ENCODE measurements around the gene LIME1.
"Not testable (repeated sequence)": the region's sequence is repeated elsewhere in the genome, so short reads cannot be mapped to it uniquely, and the experiment has no call there.

DNA sequence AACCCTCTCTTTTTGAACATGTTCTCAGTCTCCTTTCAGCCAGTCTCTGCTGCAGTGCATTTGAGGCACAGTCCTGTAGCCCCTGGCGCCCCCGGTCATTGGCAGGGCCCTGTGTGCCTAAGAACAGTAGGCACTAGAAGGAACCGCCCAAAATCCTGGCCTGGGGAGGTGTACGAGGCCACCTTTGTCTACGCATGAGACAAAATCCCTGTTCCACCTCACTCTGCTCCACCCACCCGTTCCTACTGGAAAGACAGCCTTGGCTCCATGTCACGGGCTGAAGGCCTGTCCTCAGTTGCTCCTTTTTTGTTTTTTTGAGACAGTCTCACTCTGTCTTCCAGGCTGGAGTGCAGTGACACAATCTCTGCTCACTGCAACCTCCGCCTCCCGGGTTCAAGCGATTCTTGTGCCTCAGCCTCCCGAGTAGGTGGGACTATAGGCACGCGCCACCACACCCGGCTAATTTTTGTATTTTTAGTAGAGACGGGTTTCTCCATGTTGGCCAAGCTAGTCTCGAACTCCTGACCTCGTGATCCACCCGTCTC, 6.2 kb upstream of the LIME1 start:
- not testable (repeated sequence) for TF ChIP-seq POLR2A (IDR thresholded peaks at IDR 0.05)
- TF ChIP-seq, protein P1, sequence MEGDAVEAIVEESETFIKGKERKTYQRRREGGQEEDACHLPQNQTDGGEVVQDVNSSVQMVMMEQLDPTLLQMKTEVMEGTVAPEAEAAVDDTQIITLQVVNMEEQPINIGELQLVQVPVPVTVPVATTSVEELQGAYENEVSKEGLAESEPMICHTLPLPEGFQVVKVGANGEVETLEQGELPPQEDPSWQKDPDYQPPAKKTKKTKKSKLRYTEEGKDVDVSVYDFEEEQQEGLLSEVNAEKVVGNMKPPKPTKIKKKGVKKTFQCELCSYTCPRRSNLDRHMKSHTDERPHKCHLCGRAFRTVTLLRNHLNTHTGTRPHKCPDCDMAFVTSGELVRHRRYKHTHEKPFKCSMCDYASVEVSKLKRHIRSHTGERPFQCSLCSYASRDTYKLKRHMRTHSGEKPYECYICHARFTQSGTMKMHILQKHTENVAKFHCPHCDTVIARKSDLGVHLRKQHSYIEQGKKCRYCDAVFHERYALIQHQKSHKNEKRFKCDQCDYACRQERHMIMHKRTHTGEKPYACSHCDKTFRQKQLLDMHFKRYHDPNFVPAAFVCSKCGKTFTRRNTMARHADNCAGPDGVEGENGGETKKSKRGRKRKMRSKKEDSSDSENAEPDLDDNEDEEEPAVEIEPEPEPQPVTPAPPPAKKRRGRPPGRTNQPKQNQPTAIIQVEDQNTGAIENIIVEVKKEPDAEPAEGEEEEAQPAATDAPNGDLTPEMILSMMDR (IDR thresholded peaks at IDR 0.05): not testable (repeated sequence)
